Measurements from ENCODE around the gene KRTAP9-9. TPM values are rescaled to one million over a fixed set of nuclear protein-coding genes. Genes with fewer than 3 reads are reported as not detected.
"Not testable (repeated sequence)": the region's sequence is repeated elsewhere in the genome, so short reads cannot be mapped to it uniquely, and the experiment has no call there.

The KRTAP9-9 gene
- total RNA-seq, 1 donor = not detected

- no peak for TF ChIP-seq CTCF (IDR thresholded peaks at IDR 0.05; ENCODE audit: extremely low read depth, low read depth, low read length)
These were observed 16.7 kb downstream of the KRTAP9-9 start for GRCh38 chr17:41271858-41272257.

GRCh38 chr17:41275648-41276190 lies 20.5 kb downstream of the KRTAP9-9 start, which contains the start of gene KRTAP9-7:
Gene KRTAP9-7 (plus strand): TSS chr17:41275698. CDS start chr17:41275698, 0 bp downstream.
- DNase-seq (ENCODE audit: insufficient read length, low spot score, missing footprints); H4K20me1 ChIP-seq (ENCODE audit: insufficient read depth, low read length); H3K4me2 ChIP-seq (ENCODE audit: insufficient read depth, low read length); H3K4me3 ChIP-seq (ENCODE audit: insufficient read depth, low read length); H3K4me1 ChIP-seq (ENCODE audit: insufficient read depth, low read length); H3K9me3 ChIP-seq (ENCODE audit: low read depth, low read length); H3K36me3 ChIP-seq (ENCODE audit: insufficient read depth, low read length); H3K79me2 ChIP-seq (ENCODE audit: insufficient read depth, low read length); H3K27ac ChIP-seq (ENCODE audit: low read depth, low read length); H3K27me3 ChIP-seq (ENCODE audit: insufficient read depth, low read length); H2AFZ ChIP-seq (ENCODE audit: low read length): not testable (repeated sequence)

More at GRCh38 chr17:41271858-41272257, 16.7 kb downstream of the KRTAP9-9 start:
- H3K4me3 ChIP-seq (ENCODE audit: insufficient read depth, low read length) = no peak overlapping the region
- no peak overlapping the region for H3K27ac ChIP-seq (ENCODE audit: low read depth, low read length)
- no peak for DNase-seq (ENCODE audit: insufficient read length, low spot score, missing footprints)
- H3K4me2 ChIP-seq (ENCODE audit: insufficient read depth, low read length) = no peak overlapping the region
- H4K20me1 ChIP-seq (ENCODE audit: insufficient read depth, low read length) = no peaks in the 10 kb centered on the region
- H3K4me1 ChIP-seq (ENCODE audit: insufficient read depth, low read length) = no peaks in the 10 kb centered on the region
- no peak overlapping the region for H2AFZ ChIP-seq (ENCODE audit: low read length)
- H3K79me2 ChIP-seq (ENCODE audit: insufficient read depth, low read length) = no peaks in the 10 kb centered on the region
- H3K27me3 ChIP-seq (ENCODE audit: insufficient read depth, low read length) = no peaks in the 10 kb centered on the region
- no peaks in the 10 kb centered on the region for H3K9me3 ChIP-seq (ENCODE audit: low read depth, low read length)
- H3K36me3 ChIP-seq (ENCODE audit: insufficient read depth, low read length) = no peaks in the 10 kb centered on the region

GRCh38 chr17:41278176-41278955 lies 23.2 kb downstream of the KRTAP9-9 start:
- Histone ChIP-seq H3K4me1 (ENCODE audit: insufficient read depth, low read length) (no peaks in the 10 kb centered on the region), H3K4me2 (ENCODE audit: insufficient read depth, low read length) (no peak overlapping the region), H4K20me1 (ENCODE audit: insufficient read depth, low read length) (no peaks in the 10 kb centered on the region), H3K4me3 (ENCODE audit: insufficient read depth, low read length) (no peak overlapping the region), H2AFZ (ENCODE audit: low read length) (peak overlapping the region; percentile 63), H3K36me3 (ENCODE audit: insufficient read depth, low read length) (no peaks in the 10 kb centered on the region), H3K9me3 (ENCODE audit: low read depth, low read length) (no peaks in the 10 kb centered on the region), H3K27me3 (ENCODE audit: insufficient read depth, low read length) (no peaks in the 10 kb centered on the region), H3K79me2 (ENCODE audit: insufficient read depth, low read length) (no peaks in the 10 kb centered on the region), H3K27ac (ENCODE audit: low read depth, low read length) (no peak overlapping the region)
- no peak for DNase-seq (ENCODE audit: insufficient read length, low spot score, missing footprints)
- TF ChIP-seq CTCF (IDR thresholded peaks at IDR 0.05; ENCODE audit: extremely low read depth, low read depth, low read length) = no peak

GRCh38 chr17:41284043-41284442 lies 28.9 kb downstream of the KRTAP9-9 start:
- TF ChIP-seq CTCF (IDR thresholded peaks at IDR 0.05; ENCODE audit: extremely low read depth, low read depth, low read length) = no peak
- Histone ChIP-seq H4K20me1 (ENCODE audit: insufficient read depth, low read length) (no peaks in the 10 kb centered on the region), H3K4me1 (ENCODE audit: insufficient read depth, low read length) (no peaks in the 10 kb centered on the region), H3K4me2 (ENCODE audit: insufficient read depth, low read length) (no peak overlapping the region), H2AFZ (ENCODE audit: low read length) (no peak overlapping the region), H3K36me3 (ENCODE audit: insufficient read depth, low read length) (no peaks in the 10 kb centered on the region), H3K4me3 (ENCODE audit: insufficient read depth, low read length) (no peak overlapping the region), H3K79me2 (ENCODE audit: insufficient read depth, low read length) (no peaks in the 10 kb centered on the region), H3K9me3 (ENCODE audit: low read depth, low read length) (no peaks in the 10 kb centered on the region), H3K27me3 (ENCODE audit: insufficient read depth, low read length) (no peaks in the 10 kb centered on the region), H3K27ac (ENCODE audit: low read depth, low read length) (no peak overlapping the region)
- DNase-seq (ENCODE audit: insufficient read length, low spot score, missing footprints) = no peak

Data from osteoblast (primary cell).